ENCODE results near the gene DTD1.

- no peak for TF ChIP-seq CTCF (IDR thresholded peaks at IDR 0.05; ENCODE audit: low read depth, low read length)
- TF ChIP-seq POLR2A (IDR thresholded peaks at IDR 0.05; ENCODE audit: extremely low read depth, insufficient read length), result no peak
Measured at GRCh38 chr20:18796282-18796833, 208.5 kb downstream of the DTD1 start.
